Ovary (tissue), 3 donors: Measurements from ENCODE around the gene SCG3.

ENCODE experiments used
- CTCF ChIP-seq, 3 donors: fragments of 450-650 bp in 2 of 3; fragments of 200-600 bp in 1 of 3; IDR thresholded peaks; one replicate each; pipeline versions ENCODE4 v1.5.1 to v1.8.0; 2016 to 2022; ENCODE audit warnings: antibody characterized with exemption in 3 of 3, mild to moderate bottlenecking in 1 of 3
- POLR2A ChIP-seq: fragments of 450-650 bp; IDR thresholded peaks from one replicate; pipeline ENCODE4 v1.6.1; 2017; ENCODE audit warnings: antibody characterized with exemption, mild to moderate bottlenecking, moderate library complexity
- donor health status: DM: no; HTN: no; CAD: no.

GRCh38 chr15:51658664-51659063 is 22.6 kb upstream of the SCG3 start:
- TF ChIP-seq POLR2A (no peak), CTCF (IDR thresholded peaks at IDR 0.05) (no peak)
